AG04449 (cell line): ENCODE results near the gene TTC3.

Experiments
- CTCF ChIA-PET: fragments of 350-600 bp; formaldehyde crosslinking; extraction: SDS; loops from one replicate; lab custom pipeline; 2021; ENCODE audit warnings: antibody characterized with exemption; lab: Yijun Ruan, JAX
- POLR2A ChIA-PET: fragments of 400-600, 350-600 bp; formaldehyde crosslinking; extraction: SDS; loops from one replicate; lab custom pipeline; 2020; ENCODE audit warnings: antibody characterized with exemption, inconsistent platforms; lab: Yijun Ruan, JAX
- DNase-seq: peaks from one replicate; pipeline ENCODE4 v3.0.0-alpha.2; 2010; ENCODE audit warnings: low read depth, low spot score
- H3K4me3 ChIP-seq: 2 replicates; pipeline ENCODE4 v1.5.1; 2011; ENCODE audit warnings: low read depth, mild to moderate bottlenecking, control low read depth, low read length
- CTCF ChIP-seq: IDR thresholded peaks from one replicate; pipeline ENCODE4 v1.5.1; 2011; ENCODE audit warnings: mild to moderate bottlenecking, moderate library complexity, low read length, control low read depth, inconsistent platforms; ENCODE audit not compliant: insufficient read depth; ENCODE audit errors: missing control alignments

The TTC3 gene

DNA sequence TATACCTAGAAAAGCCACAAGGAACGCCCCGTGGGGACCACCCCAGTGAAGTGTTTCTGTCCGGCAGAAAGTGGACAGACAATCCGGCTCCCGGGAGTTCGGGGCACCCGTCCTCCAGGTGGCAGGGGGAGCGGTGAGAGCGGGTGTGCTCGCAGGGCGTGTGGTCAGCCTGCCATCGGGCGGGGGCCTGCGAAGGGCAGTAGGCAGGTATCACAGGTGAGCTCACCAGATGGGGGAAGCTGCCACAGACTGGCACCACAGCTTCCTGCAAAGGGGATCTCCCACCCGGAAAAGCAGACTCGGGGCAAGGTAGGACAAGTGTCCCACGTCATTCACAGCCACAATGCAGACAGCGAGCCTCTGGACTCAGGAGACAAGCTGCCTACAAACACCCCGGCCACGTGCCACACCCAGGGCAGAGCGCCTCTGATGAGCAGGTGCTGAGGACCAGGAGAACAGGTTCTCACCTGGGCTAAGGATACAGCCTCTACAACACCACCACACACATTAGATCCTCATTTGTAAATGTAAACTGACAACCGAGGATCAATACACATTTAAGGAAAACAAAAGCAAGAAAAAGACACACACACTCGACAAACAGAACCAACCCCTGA lies 157.7 kb downstream of the TTC3 start:
- TF ChIP-seq CTCF, result no peak
- DNase-seq, result no peak
- CTCF ChIA-PET, result no interaction called here
- POLR2A ChIA-PET, result no interaction called here
- H3K4me3 ChIP-seq, result no peak overlapping the region

DNA sequence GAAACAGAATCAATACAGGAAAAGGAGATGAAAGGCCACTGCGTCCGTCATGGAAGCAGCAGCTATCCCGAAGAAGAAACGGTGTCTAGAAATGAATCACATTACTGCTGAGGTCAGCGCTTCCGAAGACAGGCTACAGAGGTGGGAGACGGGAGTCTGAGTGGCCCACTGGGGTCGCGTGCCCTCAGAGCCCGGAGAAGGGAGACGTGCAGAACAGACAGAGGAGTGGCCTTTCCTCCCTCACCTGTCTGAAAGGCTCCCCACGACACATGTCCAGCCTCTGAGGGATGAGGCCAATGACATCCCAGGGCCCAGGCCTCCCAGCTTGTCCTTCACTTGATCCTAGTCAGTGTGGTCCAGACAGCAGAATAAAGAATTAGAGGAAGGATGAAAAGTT lies 158.2 kb downstream of the TTC3 start:
- no peak for TF ChIP-seq CTCF
- H3K4me3 ChIP-seq, result no peak overlapping the region
- POLR2A ChIA-PET, result no interaction called here
- CTCF ChIA-PET, result interaction anchor here (1.9 kb wide), 1 partner anchor 15 kb away, joined by 8 read pairs; no protein-coding TSS in a partner anchor
- no peak for DNase-seq

GRCh38 chr21:37231671-37232070 lies 158.6 kb downstream of the TTC3 start:
- no peak for DNase-seq
- no peak for TF ChIP-seq CTCF
- CTCF ChIA-PET, result interaction anchor here (1.9 kb wide), 1 partner anchor 14 kb away, joined by 8 read pairs; no protein-coding TSS in a partner anchor
- H3K4me3 ChIP-seq, result no peak overlapping the region
- POLR2A ChIA-PET, result no interaction called here

DNA sequence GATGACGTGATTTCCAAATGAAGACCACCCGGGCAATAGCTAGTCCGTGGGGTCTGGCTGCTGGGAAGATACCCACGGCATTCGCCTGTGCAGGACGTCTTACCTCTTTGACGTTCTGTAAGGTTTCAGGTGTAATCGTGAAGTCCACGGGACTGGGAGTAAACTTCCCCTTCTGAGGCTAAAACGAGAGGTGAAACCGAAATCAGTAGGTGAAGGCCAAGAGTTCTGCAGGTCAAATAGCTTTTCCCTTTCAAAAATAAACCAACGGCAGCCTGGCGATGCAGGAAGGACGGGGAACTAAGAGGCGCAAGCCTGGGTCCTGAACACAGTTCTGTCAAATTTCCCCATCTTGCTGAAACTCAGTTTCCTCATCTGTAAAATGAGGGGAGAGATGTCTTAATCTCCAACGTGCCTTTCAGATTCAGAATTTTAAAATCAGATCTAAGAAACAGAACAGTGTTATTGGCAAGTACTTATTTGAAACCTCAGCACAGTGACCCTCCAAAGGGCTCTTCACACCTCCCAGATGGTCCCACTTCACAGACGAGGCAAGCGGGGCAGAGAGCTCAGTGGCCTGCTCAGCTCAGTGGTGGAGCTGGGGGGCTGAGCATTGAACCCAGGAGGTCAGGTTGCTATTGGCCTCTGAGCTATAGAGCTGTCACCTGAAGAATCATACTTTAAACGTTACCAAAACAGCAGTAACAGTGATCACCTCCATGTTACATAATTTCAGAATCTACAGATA lies 159.4 kb downstream of the TTC3 start:
- CTCF ChIA-PET, result interaction anchor here (1.9 kb wide), 1 partner anchor 13 kb away, joined by 8 read pairs; no protein-coding TSS in a partner anchor
- POLR2A ChIA-PET, result no interaction called here
- no peak for TF ChIP-seq CTCF
- H3K4me3 ChIP-seq, result no peak overlapping the region
- no peak for DNase-seq

GRCh38 chr21:37233551-37234146 lies 160.6 kb downstream of the TTC3 start:
- no peak for DNase-seq
- ChIA-PET POLR2A (interaction anchor here (1.0 kb wide), 1 partner anchor 31 kb away, joined by 3 read pairs; no protein-coding TSS in a partner anchor), CTCF (no interaction called here)
- no peak for TF ChIP-seq CTCF
- H3K4me3 ChIP-seq, result no peak overlapping the region

GRCh38 chr21:37237346-37237745 lies 164.3 kb downstream of the TTC3 start:
- H3K4me3 ChIP-seq, result no peak overlapping the region
- no peak for TF ChIP-seq CTCF
- CTCF ChIA-PET, result no interaction called here
- no peak for DNase-seq
- POLR2A ChIA-PET, result no interaction called here
